GM23338 (cell line): ENCODE measurements around the gene TUBG2.

ENCODE experiments used
- CTCF ChIP-seq, 2 experiments: fragments of 200-600 bp in 1 of 2; sonication (generic) in 1 of 2; conservative IDR thresholded peaks; 2 replicates each; pipeline versions ENCODE4 v1.5.1 to v1.6.1; 2016 to 2017; ENCODE audit warnings: antibody characterized with exemption in 2 of 2, low read depth in 2 of 2, mild to moderate bottlenecking in 2 of 2, moderate library complexity in 1 of 2
- POLR2AphosphoS5 ChIP-seq: IDR thresholded peaks from 2 replicates; pipeline ENCODE4 v1.6.1; 2016; ENCODE audit warnings: antibody characterized with exemption, low read depth

- TF ChIP-seq POLR2AphosphoS5 (no peak), CTCF (conservative IDR thresholded peaks at IDR 0.05; ENCODE audit: low read depth in 2 of 2) (no peak)
These were observed 13.0 kb downstream of the TUBG2 start for GRCh38 chr17:42672038-42672437.
